HG03139 (cell line): ENCODE measurements around the gene IL25.
"Not testable (repeated sequence)": the region's sequence is repeated elsewhere in the genome, so short reads cannot be mapped to it uniquely, and the experiment has no call there.

Experiments used
- ATAC-seq: cut with Tn5 transposase; IDR thresholded peaks from one replicate; pipeline ENCODE4 v1.9.1; 2021; ENCODE audit not compliant: unreplicated experiment

The IL25 gene

DNA sequence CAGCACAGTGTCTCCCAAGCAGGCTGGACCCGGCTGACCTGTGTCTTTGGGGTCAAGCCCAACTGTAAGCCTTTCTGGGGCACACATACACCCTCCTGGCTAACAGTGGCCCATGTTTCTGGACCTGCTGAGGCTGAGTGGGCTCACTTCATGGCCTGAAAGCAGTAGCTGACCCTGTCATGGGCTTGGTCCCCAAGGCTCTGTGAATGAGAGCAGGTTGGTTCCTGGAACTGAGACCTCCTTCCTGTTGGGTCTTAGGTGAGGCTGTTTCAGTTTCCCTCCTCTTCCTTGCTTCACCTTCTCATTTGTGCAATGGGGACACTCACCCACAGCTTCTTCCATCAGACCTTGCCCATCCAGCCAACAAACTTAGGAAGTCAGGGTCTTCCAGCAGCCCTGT, 744 bp upstream of the IL25 start:
- no peak for ATAC-seq

DNA sequence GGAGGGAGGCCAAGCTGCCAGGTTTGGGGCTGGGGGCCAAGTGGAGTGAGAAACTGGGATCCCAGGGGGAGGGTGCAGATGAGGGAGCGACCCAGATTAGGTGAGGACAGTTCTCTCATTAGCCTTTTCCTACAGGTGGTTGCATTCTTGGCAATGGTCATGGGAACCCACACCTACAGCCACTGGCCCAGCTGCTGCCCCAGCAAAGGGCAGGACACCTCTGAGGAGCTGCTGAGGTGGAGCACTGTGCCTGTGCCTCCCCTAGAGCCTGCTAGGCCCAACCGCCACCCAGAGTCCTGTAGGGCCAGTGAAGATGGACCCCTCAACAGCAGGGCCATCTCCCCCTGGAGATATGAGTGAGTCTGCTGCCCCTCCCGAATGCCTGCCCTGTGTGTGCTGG, 432 bp downstream of the IL25 start:
- no peak for ATAC-seq

GRCh38 chr14:23375527-23376251, 3.1 kb downstream of the IL25 start:
- ATAC-seq: no peak

- ATAC-seq: no peak
Measured at GRCh38 chr14:23376482-23377197, 4.0 kb downstream of the IL25 start, which contains the start of gene CMTM5. CMTM5 (plus strand) TSS chr14:23377046; CDS start chr14:23377252, 206 bp downstream.

DNA sequence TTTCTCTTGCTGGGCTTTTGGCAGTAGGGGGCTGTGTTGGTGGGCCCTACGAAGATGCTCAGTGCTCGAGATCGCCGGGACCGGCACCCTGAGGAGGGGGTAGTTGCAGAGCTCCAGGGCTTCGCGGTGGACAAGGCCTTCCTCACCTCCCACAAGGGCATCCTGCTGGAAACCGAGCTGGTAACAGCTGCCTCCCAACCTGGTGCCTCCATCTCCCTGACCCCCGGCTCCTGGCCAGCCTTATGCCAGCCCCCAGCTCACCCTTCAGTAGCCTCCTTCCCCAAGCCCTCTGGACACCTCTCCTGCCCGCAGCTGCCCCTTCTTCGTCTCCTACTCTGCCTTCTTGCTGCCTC, 4.6 kb downstream of the IL25 start:
- ATAC-seq: no peak

- ATAC-seq: no peak
Measured at GRCh38 chr14:23377573-23378563, 5.3 kb downstream of the IL25 start.

- no peak for ATAC-seq
Measured at GRCh38 chr14:23378612-23379220, 6.1 kb downstream of the IL25 start.

DNA sequence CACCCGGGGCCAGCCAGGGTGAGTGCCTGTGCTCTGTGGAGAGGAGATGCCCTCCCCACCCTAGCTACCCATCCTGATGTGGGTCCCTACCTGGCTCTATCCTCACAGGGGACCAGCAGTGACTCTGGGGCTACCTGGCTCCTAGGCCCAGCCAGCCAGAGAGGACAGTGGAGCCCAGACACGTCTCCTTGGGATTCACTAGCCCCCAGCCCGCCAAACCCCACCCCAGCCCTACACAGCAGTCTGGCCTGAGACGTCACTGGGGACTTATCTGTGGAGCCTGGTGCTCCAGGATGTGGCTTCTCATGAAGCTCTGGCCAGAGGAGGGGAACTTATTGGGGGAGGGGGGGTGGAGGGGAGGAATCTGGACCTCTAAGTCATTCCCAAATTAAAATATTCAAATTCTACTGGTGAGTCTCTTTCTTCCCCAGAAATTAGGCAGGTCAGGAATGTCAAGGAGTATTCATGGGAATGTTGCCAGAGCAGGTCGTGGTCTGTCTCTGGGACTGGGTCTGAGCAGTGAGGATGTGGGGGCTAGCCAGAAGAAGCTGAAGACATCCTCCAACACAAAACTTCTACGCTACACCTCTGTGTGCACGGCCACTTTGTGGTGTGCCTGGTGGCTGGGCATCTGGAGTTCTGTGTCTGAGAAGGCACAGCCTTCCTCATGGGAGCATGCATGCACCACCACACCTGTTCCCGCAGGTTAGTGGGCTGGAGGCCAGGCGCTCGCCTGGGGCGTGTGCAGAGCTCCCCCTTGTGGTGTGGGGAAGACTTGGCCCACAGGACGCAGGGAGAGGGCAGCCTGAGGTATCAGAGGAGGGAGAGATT, 7.0 kb downstream of the IL25 start:
- ATAC-seq: no peak

DNA sequence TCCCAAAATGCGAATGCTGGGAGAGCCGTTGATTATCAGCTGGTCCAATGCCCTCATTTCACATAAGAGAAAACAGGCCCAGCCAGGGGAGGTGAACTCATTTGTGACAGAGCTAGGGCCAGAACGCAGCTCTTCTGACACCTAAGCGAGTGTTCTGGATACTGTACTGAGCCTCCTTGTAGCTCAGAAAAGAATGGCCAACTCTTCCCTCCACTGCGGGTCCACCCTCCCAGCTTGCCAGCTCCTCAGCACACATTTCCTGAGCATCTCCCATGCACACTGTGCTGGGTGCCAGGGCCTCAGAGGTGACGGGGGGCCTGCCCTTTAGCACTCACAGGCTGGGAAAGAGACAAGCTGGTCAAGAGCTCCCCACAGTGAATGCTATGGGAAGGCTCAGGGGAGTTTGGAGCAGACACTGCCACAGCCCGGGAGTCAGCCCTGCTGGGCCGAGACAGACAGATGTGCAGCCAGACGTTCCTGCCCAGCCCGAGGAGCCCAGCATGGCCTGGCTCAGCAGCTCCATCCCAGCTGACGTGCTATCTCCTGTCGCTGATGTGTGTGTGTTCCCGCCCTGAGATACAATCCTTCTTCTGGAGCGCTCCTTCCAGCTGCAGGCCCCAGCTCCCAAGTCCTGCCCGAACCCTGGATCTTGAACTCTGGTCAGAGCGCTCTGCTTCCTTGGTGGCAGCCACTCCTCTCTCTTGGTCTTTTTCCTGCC, 7.7 kb downstream of the IL25 start:
- no peak for ATAC-seq

DNA sequence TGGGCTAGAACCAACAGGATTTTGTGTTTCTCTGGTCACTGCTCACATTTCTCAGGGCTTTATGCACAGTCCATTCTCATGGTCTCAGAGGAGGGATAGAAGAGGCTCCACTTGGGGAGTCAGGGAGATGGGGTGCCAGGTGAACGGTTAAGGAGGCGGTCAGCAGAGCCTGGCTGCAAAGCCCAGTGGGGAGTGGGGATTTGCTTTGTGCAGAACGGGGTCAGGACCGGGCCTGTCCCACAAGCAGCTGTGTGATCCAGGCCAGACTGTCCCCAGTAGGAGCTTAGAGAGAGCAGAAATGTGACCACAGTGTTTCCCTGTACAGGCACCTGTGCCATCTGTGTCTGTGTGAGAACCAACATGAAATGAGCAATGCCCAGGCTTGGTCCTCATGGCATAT, 8.4 kb downstream of the IL25 start:
- ATAC-seq: no peak

GRCh38 chr14:23381871-23382270, 9.3 kb downstream of the IL25 start:
- no peak for ATAC-seq

DNA sequence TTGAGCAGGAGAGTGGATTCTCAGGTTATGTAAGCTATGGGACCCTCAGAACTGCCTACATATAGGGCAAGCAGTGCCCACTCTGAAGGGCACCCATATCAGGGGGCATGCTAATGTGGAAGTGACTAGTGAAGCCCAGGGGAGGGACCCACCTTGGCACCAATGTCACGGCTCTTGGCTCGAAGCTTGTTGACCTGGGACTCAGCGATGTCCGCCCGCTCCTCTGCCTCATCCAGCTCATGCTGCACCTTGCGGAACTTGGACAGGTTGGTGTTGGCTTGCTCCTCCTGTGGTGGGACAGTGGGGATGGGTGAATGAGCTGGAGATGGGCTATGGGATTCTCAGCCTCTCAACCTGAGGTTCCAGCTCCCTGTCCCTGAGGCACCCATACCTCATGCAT, 9.7 kb downstream of the IL25 start:
- ATAC-seq: no peak

DNA sequence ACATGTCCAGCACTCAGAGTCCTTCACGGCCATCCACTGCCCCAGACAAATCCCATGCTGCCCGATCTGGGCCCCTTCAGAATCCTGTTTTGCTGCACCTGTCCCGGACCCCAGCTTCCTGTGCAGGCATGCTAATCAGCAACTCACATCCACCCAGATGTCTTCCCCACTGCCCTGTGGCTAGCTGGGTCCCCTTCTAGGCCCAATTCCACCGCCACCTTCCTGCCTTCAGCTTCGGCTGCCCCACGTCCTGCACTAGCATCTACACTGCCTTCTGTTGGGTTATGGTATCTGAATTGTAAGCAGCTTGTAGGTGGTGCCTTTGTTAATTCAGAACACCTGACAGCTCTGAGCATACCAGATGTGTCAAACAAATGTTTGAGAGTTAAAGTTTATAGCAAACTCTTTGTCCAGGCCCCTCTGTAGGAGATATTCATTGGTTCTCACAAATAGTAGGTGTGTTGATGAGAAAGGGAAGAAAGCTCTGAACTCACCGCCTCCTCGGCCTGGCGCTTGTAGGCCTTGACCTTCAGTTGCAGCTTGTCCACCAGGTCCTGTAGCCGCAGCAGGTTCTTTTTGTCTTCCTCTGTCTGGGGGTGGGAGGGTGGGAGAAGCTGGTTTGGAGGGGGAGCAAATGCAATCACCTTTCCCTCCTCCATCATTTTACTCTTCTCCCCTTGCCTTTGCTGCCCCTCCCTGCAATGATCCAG, 10.3 kb downstream of the IL25 start:
- ATAC-seq: no peak

DNA sequence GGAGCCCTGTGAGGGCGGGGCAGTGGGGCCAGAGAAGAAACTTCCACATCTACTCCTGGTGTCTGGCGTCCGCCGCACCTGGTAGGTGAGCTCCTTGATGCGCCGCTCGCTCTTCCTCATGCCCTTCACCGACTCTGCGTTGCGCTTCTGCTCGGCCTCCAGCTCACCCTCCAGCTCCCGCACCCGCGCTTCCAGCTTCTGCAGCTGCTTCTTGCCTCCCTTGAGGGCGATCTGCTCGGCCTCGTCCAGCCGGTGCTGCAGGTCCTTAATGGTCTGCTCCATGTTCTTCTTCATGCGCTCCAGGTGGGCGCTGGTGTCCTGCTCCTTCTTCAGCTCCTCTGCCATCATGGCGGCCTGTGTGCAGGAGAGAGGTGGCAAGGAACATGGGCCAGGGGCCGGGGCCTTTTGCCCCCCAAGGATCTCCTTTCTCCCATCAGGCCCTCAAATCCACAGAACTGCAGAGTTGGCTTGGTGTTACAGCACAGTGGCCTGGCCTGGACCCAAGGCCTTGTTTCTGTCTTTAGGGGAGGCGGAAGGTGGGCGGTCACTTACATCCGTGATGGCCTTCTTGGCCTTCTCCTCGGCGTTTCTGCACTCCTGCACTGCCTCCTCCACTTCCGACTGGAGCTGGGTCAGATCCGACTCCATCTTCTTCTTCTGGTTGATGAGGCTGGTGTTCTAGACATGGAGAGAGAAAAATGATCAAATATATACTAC, 11.9 kb downstream of the IL25 start:
- no peak for ATAC-seq

GRCh38 chr14:23385244-23385641, 12.6 kb downstream of the IL25 start:
- no peak for ATAC-seq

DNA sequence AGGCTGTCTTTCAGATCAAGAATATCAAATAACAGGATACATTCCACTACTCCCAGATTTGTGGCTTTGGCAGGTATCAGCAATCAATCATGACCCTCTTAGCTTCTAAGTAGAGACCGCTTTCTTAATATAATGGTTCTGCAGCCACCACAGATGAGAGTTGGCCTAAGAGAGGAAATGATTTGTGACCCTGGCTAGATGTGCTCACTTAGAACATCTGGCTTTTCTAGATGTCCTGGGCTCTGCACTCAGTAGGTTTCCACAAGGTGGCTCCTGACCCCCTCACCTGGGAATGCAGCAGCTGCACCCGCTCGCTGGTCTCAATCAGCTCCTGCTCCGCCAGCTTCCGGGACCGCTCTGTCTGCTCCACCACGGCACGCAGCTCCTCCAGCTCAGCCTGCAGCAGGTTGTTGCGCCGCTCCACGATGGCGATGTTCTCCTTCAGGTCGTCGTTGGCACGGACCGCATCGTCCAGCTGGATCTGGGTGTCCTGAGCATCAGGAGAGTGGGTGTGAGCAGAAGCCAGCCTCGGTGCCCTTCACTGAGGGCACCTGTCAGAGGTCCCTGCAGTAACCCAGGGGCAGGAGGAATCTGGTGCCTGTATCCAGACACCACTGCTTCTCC, 13.1 kb downstream of the IL25 start:
- no peak for ATAC-seq

DNA sequence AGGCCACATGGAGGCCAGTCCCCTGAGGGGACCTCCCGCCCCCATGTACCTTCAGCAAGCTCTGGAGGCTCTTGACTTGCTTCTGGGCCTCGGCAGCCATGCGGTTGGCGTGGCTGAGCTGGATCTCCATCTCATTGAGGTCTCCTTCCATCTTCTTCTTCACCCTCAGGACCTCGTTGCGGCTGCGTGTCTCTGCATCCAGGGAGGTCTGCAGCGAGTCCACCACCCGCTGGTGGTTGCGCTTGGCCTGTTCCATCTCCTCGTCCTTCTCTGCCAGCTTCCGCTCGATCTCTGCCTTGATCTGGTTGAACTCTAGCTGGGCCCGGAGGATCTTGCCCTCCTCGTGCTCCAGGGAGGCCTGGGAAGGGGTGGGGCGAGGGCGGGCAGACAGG, 13.7 kb downstream of the IL25 start:
- not testable (repeated sequence) for ATAC-seq

DNA sequence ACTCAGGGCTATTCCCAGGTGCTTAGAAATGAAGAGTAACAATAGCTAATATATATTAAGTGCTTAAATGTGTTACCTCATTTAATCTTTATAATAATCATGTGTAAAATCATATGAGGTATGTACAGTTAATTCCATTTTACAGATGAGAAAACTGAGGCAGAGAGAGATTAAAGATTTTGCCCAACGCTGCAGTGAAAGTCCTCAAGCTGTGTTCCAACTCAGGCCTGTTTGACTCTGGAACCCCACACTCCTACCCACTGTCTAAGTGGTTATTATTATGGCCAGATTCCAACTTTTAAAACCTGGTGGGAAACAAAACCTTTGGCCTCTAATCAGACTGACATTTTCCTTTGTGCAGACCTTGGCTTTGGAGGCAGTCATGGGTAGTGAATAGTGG, 14.4 kb downstream of the IL25 start:
- ATAC-seq: no peak
